Measurements from ENCODE around the gene HMX1. TPM values are rescaled to one million over a fixed set of nuclear protein-coding genes. Genes with fewer than 3 reads are reported as not detected.

HMX1 gene
- total and polyA plus RNA-seq, 2 donors (not counting 3 experiments of a cell fraction or from before 2014, with no cell fraction given), result not detected

- no peak overlapping the region for H3K4me2 ChIP-seq (ENCODE audit: insufficient read depth, low read length)
- no peaks in the 10 kb centered on the region for H3K27me3 ChIP-seq (ENCODE audit: control insufficient read depth in 2 of 2, insufficient read depth in 2 of 2, low read length in 2 of 2)
- no peaks in the 10 kb centered on the region for H3K9me3 ChIP-seq (replicated peaks; ENCODE audit: control insufficient read depth, insufficient read depth, low read length)
- no peak overlapping the region for H3K9ac ChIP-seq (replicated peaks; ENCODE audit: extremely low read depth, insufficient read depth, low read length)
- H3K9me1 ChIP-seq (replicated peaks; ENCODE audit: control insufficient read depth, extremely low read depth, insufficient read depth, low read length), result no peaks in the 10 kb centered on the region
- H4K20me1 ChIP-seq (replicated peaks; ENCODE audit: control insufficient read depth, extremely low read depth, insufficient read depth, low read length), result no peaks in the 10 kb centered on the region
- H3K36me3 ChIP-seq (ENCODE audit: control insufficient read depth in 2 of 2, extremely low read depth in 1 of 2, insufficient read depth in 2 of 2, low read length in 2 of 2), result no peaks in the 10 kb centered on the region
- dilution Hi-C loops (cut with MboI; ENCODE audit: extremely low pct_ligation_motif_present, low sequenced_read_pairs) (no loop called here), intact Hi-C loops (cut with micrococcal nuclease) (no loop called here)
- ChIA-PET CTCF (interaction anchor here (0.7 kb wide), 1 partner anchor 82 kb away, joined by 3 read pairs; no protein-coding TSS in a partner anchor), POLR2A (no interaction called here)
- no peak overlapping the region for H3K4me3 ChIP-seq (replicated peaks in 1 of 3; ENCODE audit: insufficient read depth in 1 of 3, low read depth in 1 of 3, low read length in 3 of 3)
- no peak for FAIRE-seq
- H2AFZ ChIP-seq (ENCODE audit: low read depth, low read length), result no peak overlapping the region
- no peak for TF ChIP-seq JUN (IDR thresholded peaks at IDR 0.05; ENCODE audit: borderline replicate concordance, insufficient read depth, insufficient read length, low read depth)
- TF ChIP-seq FOS (IDR thresholded peaks at IDR 0.05; ENCODE audit: borderline replicate concordance, insufficient read depth, low read length), result no peak
- no peak for TF ChIP-seq EZH2 (IDR thresholded peaks at IDR 0.05; ENCODE audit: borderline replicate concordance, low read depth, low read length, severe bottlenecking)
- no peak for TF ChIP-seq GATA2 (IDR thresholded peaks at IDR 0.05; ENCODE audit: insufficient read depth, insufficient read length, low read depth, low read length)
- no peak for TF ChIP-seq POLR2A (IDR thresholded peaks at IDR 0.05; ENCODE audit: low read depth, low read length)
- TF ChIP-seq MYC (IDR thresholded peaks at IDR 0.05; ENCODE audit: low read depth, low read length), result no peak
- TF ChIP-seq, protein P1, sequence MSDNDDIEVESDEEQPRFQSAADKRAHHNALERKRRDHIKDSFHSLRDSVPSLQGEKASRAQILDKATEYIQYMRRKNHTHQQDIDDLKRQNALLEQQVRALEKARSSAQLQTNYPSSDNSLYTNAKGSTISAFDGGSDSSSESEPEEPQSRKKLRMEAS (IDR thresholded peaks at IDR 0.05; ENCODE audit: insufficient read depth, insufficient read length), result no peak
- TF ChIP-seq CTCF (IDR thresholded peaks at IDR 0.05; ENCODE audit: extremely low read depth in 1 of 2, insufficient read depth in 1 of 2, low read depth in 1 of 2, low read length in 2 of 2), result no peak
- no peak for TF ChIP-seq POLR2AphosphoS5 (IDR thresholded peaks at IDR 0.05; ENCODE audit: insufficient read depth, low read depth, low read length)
- H3K4me1 ChIP-seq (ENCODE audit: control insufficient read depth, extremely low read depth, insufficient read depth, low read length), result no peaks in the 10 kb centered on the region
- no peak overlapping the region for H3K27ac ChIP-seq (ENCODE audit: insufficient read depth, low read depth, low read length)
- no peaks in the 10 kb centered on the region for H3K79me2 ChIP-seq (ENCODE audit: control insufficient read depth, insufficient read depth, low read length)
- BruUV-seq (replicated peaks), result no TSS peak
- DNase-seq (ENCODE audit: low read depth, low spot score), result no peak
These were observed 35.9 kb downstream of the HMX1 start for GRCh38 chr4:8835521-8836365.
